ENCODE results near the gene CEP128.

CEP128 gene

GRCh38 chr14:80545935-80546854 lies 395.3 kb downstream of the CEP128 start:
- DNase-seq (ENCODE audit: low read depth in 2 of 2): no peak

- DNase-seq (ENCODE audit: low read depth in 2 of 2): no peak
Observed at GRCh38 chr14:80544366-80544765, 397.2 kb downstream of the CEP128 start.

- DNase-seq (ENCODE audit: low read depth in 2 of 2): no peak
Observed at GRCh38 chr14:80543211-80543610, 398.3 kb downstream of the CEP128 start.

GRCh38 chr14:80538633-80539375 lies 402.7 kb downstream of the CEP128 start:
- no peak for DNase-seq (ENCODE audit: low read depth in 2 of 2)

- no peak for DNase-seq (ENCODE audit: low read depth in 2 of 2)
Observed at GRCh38 chr14:80537626-80538025, 403.9 kb downstream of the CEP128 start.

GRCh38 chr14:80536456-80536855 lies 405.1 kb downstream of the CEP128 start:
- no peak for DNase-seq (ENCODE audit: low read depth in 2 of 2)

- no peak for DNase-seq (ENCODE audit: low read depth in 2 of 2)
Observed at GRCh38 chr14:80535171-80535570, 406.4 kb downstream of the CEP128 start.

GRCh38 chr14:80523518-80524117 lies 417.9 kb downstream of the CEP128 start:
- no peak for DNase-seq (ENCODE audit: low read depth in 2 of 2)

- DNase-seq (ENCODE audit: low read depth in 2 of 2): no peak
Observed at GRCh38 chr14:80522936-80523335, 418.6 kb downstream of the CEP128 start.

- DNase-seq (ENCODE audit: low read depth in 2 of 2): no peak
Observed at GRCh38 chr14:80522411-80522810, 419.1 kb downstream of the CEP128 start.

GRCh38 chr14:80521456-80521855 lies 420.1 kb downstream of the CEP128 start:
- no peak for DNase-seq (ENCODE audit: low read depth in 2 of 2)

- DNase-seq (ENCODE audit: low read depth in 2 of 2): no peak
Observed at GRCh38 chr14:80519002-80519401, 422.5 kb downstream of the CEP128 start.

- DNase-seq (ENCODE audit: low read depth in 2 of 2): no peak
Observed at GRCh38 chr14:80518173-80518572, 423.4 kb downstream of the CEP128 start.

GRCh38 chr14:80507292-80507869 lies 434.2 kb downstream of the CEP128 start:
- no peak for DNase-seq (ENCODE audit: low read depth in 2 of 2)

GRCh38 chr14:80504781-80505180 lies 436.8 kb downstream of the CEP128 start:
- no peak for DNase-seq (ENCODE audit: low read depth in 2 of 2)

- no peak for DNase-seq (ENCODE audit: low read depth in 2 of 2)
Observed at GRCh38 chr14:80498533-80498932, 443.0 kb downstream of the CEP128 start.

- no peak for DNase-seq (ENCODE audit: low read depth in 2 of 2)
Observed at GRCh38 chr14:80496090-80496489, 445.4 kb downstream of the CEP128 start.

- no peak for DNase-seq (ENCODE audit: low read depth in 2 of 2)
Observed at GRCh38 chr14:80494769-80495168, 446.8 kb downstream of the CEP128 start.

GRCh38 chr14:80493620-80494019 lies 447.9 kb downstream of the CEP128 start:
- DNase-seq (ENCODE audit: low read depth in 2 of 2): no peak

- DNase-seq (ENCODE audit: low read depth in 2 of 2): no peak
Observed at GRCh38 chr14:80491650-80492049, 449.9 kb downstream of the CEP128 start.

- no peak for DNase-seq (ENCODE audit: low read depth in 2 of 2)
Observed at GRCh38 chr14:80491131-80491530, 450.4 kb downstream of the CEP128 start.

GRCh38 chr14:80489513-80489912 lies 452.0 kb downstream of the CEP128 start:
- DNase-seq (ENCODE audit: low read depth in 2 of 2): no peak
